ENCODE results near the gene MYT1.

Gene MYT1

GRCh38 chr20:64155258-64156135, 8.8 kb upstream of the MYT1 start:
- DNase-seq (ENCODE audit: low read depth) = no peak

- no peak for DNase-seq (ENCODE audit: low read depth)
Observed at GRCh38 chr20:64156136-64156885, 7.9 kb upstream of the MYT1 start.

DNA sequence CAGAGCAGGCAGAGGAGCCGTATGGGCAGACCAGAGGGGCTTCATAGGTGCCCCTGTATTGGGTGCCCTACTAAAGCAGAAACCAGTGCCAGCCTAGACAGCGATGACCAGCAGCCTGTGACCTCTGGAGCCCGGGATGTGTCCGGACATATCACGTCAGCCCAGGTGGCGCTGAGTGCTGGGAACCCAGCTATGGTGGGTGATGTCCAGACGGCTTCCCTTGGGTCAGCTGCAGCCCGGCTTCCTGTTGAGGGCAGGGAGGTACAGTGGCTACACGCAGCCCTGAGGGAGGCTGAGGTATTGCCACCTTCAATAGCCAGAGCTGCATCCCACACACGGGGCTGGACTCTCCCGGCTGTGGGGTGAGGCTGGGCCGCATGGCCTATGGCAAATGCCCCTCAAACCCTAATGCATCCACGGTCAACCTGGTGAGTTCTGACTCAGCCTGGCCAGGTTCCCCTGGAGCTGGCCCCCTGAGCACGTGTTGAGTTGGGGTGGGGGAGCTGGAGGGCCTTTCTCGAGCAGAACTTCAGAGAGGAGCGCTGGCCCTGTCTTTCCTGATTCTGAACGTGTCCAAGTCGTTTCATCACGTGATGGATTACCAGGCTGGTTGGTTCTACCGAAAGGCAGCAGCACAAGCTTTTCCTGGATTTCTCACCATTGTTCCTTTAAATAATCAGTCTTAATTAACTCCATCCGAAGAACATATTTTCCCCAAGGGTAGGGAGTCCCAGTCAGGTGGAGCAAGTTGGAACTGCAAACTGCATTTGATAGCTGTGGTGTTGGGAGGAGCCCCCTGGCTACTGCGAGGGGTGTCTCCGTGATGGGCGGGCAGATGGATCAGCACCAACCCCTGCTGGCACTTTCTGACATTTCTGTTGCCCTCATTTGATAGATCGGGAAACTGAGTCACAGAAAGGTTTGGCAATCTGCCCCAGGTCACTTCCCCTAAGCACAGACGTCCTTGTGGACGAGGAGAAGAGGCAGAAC, 7.1 kb upstream of the MYT1 start:
- no peak for DNase-seq (ENCODE audit: low read depth)

- no peak for DNase-seq (ENCODE audit: low read depth)
Observed at GRCh38 chr20:64157878-64158277, 6.4 kb upstream of the MYT1 start.

DNA sequence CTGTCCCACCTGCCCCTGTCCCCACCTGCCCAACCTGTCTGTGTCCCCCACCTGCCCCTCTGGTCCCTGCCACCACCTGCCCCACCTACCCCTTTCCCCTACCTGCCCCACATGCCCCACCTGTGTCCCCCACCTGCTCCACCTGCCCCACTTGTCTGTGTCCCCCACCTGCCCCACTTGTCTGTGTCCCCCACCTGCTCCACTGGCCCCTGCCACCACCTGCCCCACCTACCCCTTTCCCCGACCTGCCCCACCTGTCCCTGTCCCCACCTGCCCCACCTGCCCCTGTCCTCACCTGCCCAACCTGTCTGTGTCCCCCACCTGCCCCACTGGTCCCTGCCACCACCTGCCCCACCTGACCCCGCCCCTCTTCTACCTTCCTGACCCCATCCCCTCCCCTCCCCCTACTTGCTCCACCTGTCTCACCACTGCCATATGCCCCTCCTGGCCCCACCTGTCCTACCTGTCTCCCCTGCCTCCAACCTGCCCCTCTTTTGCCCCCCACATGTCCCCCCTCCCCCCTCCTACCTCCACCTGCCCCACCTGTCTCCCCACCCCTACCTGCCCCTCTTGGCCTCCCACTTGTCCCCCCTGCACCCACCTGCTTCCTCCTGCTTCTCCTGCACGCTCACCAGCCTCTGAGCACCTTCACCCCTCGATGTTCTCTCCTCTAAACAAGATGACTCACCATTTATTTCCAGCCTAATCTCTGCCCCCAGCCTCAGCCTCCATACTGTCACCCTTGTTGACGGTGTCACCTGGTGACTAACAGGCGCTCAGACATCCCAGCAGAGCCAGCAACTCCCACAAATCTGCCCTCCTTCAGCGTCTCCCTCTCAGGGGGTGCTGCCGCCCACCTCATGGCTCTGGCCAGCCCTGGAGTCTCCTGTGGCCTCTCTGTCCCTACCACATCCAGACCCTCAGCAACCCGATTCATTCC, 5.6 kb upstream of the MYT1 start:
- no peak for DNase-seq (ENCODE audit: low read depth)

- DNase-seq (ENCODE audit: low read depth) = no peak
Observed at GRCh38 chr20:64159286-64159680, 5.0 kb upstream of the MYT1 start.

GRCh38 chr20:64159711-64160110, 4.5 kb upstream of the MYT1 start:
- DNase-seq (ENCODE audit: low read depth) = no peak

GRCh38 chr20:64160118-64160517, 4.1 kb upstream of the MYT1 start:
- DNase-seq (ENCODE audit: low read depth) = no peak

DNA sequence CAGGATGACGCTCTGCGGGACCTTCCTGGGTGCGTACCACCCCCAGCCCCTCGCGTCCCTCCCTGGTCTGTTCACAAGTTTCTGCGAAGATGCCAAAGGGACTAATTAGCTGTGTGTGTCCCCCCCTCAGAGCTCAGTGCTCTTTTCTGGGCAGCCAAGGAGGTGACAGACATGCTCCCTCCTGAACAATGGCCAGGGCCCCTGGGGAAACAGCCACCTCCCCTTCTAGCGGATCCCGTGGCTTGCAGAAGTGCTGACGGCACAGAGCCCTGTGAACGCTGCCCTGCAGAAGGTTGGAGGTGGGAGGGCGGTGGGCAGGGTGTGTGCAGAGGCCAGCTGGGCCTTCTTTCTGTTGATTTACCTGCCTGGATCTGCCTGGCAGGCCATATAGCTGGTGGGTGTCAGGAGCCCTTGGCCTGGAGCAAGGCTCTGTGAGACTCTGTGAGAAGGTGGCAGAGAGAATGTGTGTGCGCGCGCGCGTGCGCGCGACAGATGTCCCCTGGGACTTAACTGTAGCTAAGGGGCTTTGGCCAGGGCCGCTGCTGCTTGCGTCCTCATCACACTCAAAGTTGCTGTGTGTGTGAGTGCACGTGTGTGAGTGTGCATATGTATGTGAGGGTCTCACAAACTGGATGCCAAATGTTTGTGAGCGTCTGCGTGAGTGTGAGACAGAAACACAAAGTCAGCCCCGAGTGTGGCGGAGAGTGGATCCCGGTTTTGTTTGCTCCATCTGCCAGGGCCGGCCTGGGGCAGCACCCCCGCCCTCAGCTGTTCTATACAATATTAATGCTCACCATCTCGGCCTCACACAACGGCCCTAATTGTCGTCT, 3.5 kb upstream of the MYT1 start:
- no peak for DNase-seq (ENCODE audit: low read depth)

DNA sequence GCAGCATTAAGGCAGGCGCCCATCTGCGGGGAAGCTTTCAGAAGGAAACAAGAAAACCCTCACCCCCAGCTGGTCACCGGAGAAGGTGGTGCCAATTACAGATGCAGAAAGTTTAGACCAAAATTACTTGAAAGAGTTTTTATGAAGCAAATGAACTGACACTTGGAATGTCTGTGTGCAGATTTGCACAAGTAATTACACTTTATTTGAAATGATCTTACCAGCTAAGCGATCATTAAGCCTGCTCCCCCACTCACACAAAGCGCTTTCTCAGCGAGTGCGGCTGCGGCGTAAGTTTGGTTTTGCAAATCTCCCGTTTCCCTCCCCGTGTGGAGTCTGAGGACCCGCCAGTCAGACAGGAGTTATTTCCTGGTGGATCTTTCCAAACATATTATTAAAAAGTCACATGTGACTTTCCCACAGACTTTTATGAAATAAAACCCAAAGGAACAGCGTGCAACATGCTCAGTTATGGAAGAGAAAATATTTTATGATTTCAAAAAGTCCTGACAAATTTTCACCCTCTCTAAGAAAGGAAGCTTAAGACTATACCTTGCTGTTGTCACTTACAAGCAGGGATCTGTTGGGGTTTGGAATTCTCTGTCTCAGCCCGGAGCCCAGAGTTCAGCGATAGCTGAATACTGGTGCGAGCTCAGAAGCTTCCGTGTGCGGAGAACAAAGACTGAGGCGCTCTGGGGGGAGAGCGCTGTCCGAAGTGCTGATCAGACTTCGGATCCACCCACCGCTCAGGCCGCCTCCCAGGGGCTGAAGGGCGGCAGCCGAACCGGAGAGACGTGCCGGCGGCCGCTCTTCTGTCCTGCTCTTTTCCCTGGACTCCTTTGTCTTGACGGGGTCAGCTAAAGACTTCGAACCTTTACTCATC, 2.7 kb upstream of the MYT1 start:
- no peak for DNase-seq (ENCODE audit: low read depth)

GRCh38 chr20:64162239-64162910, 1.9 kb upstream of the MYT1 start:
- DNase-seq (ENCODE audit: low read depth) = no peak

DNA sequence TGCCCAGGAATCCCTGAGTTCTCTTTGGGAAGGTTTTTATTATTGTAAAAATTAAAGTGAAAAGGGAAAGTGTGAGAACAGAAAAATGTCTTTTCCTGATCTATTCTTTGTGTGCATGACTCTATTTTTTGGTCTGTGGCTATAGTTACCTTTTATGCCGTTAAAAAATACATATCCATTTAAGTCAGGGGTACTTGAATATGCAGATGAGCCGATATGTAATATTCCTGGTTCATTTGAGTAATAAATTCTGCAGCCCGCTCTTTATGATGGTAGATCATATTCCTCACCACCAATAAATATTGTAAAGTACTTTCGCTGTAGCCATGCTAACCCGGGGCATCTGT, 503 bp upstream of the MYT1 start:
- DNase-seq (ENCODE audit: low read depth) = no peak

GRCh38 chr20:64165866-64166600, 1.8 kb downstream of the MYT1 start:
- no peak for DNase-seq (ENCODE audit: low read depth)

DNA sequence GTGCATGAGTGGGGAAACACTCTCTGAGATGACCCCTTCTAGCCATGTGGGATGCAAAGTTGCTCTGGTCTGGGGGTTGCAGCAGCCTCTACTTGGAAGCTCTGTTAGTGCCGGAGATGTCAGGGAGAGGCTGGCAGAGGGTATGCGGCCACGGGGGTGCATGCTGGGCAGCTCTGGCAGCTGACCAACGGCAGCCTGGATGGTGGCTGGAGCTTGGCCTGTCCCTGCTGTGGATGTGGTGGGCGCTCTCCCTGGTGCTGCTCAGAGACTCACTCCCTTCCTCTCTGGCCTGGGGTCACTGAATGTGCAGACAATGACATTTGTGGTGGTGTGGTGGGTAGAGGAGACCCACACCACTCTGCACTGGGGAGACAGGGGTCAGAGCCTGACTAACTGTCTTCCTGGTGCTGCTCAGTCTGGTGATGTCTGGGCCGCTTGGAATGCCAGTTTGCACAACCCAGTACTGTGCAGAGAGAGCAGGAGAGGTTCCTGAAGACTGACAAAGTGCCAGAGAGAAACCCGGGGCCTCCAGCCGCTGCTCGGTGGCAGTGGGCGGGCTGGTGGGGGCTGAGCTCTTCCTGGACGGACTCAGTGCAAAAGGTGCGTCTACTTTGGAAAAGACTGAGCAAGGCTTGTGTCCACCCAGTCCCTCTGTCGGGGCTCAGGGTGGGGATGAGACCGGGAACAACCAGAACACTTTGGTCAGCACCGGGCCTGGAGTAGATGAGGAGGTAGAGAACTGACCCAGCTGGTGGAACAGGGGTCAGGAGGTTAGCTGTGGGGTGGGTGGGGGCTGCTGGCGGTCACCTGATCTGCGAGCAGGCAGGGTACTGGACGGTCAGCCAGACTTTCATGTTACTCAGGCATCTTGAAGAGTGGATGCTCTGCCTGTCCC, 2.7 kb downstream of the MYT1 start:
- no peak for DNase-seq (ENCODE audit: low read depth)

DNA sequence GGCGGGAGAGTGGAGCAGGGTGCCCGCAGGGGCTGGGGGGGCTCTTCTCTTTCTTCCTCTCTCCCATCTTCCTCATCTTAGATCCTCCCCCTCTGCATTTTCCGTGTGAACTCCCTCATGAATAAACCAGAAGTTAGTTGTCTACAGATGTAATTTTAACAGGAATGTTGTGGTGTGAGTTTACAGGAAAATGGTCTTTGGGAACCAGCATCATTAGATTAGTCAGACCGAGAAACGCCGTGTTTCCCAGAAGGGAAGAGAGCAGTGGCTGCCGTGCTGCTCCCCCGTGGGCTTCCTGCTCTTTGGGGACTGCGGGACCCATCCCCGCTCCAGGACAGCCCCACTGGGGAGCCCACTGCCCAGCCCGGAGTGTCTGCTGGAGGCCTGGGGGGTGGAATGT, 3.4 kb downstream of the MYT1 start:
- no peak for DNase-seq (ENCODE audit: low read depth)

DNA sequence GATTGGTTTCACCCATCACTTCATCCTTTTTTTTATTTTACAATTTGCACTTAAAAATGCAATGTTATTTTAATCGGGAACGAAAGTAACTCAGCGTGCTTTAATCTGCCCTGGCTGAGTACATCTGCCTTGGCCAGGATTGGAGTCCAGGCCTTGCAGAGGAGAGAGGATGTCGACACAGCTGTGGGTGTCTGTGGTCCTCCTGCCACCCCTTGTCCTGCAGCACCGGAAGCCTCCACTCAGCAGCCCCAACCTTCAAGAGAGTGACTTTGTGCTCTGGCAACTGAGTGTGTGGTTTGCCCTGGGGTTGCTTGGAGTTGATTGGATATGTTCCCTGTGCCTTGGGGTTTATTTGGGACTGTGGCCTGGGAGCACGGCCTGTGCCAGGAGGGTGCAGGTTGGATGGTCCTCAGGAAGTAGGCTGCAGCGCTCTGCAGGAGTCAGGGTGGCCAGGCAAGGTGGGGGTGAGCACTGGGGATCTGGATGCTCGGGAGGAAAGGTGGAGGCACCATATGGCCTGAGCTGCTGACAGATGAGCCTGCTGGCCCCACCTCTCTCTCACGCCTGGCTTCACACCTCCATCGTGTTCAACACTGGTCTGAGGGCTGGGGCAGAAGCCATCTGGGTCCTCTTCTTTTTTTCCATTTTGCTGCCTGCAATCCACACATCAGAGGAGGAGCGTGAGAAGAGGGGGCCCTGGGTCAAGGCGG, 4.3 kb downstream of the MYT1 start:
- no peak for DNase-seq (ENCODE audit: low read depth)
